Measurements from ENCODE around the gene P2RY12.

The P2RY12 gene

GRCh38 chr3:151346292-151346691 lies 38.3 kb downstream of the P2RY12 start:
- no peak for DNase-seq (ENCODE audit: low spot score)

- no peak for DNase-seq (ENCODE audit: low spot score)
These were observed 38.7 kb downstream of the P2RY12 start for GRCh38 chr3:151345859-151346258.

GRCh38 chr3:151331696-151332095 lies 52.9 kb downstream of the P2RY12 start:
- DNase-seq (ENCODE audit: low spot score): no peak

GRCh38 chr3:151330899-151331298 lies 53.7 kb downstream of the P2RY12 start:
- DNase-seq (ENCODE audit: low spot score): no peak

GRCh38 chr3:151330379-151330778 lies 54.2 kb downstream of the P2RY12 start:
- DNase-seq (ENCODE audit: low spot score): no peak

- no peak for DNase-seq (ENCODE audit: low spot score)
These were observed 55.2 kb downstream of the P2RY12 start, which contains the start of gene P2RY13 for GRCh38 chr3:151329363-151329762. Gene P2RY13, minus strand, starts transcription at chr3:151329549. Its CDS starts 21 bp downstream, at chr3:151329528.

GRCh38 chr3:151328298-151328995 lies 56.1 kb downstream of the P2RY12 start:
- DNase-seq (ENCODE audit: low spot score): no peak

GRCh38 chr3:151327571-151328198 lies 56.9 kb downstream of the P2RY12 start:
- DNase-seq (ENCODE audit: low spot score): peak; percentile 15

GRCh38 chr3:151322511-151322910 lies 62.0 kb downstream of the P2RY12 start:
- no peak for DNase-seq (ENCODE audit: low spot score)

- DNase-seq (ENCODE audit: low spot score): no peak
These were observed 63.0 kb downstream of the P2RY12 start for GRCh38 chr3:151321526-151321925.

- no peak for DNase-seq (ENCODE audit: low spot score)
These were observed 64.4 kb downstream of the P2RY12 start for GRCh38 chr3:151320131-151320530.

GRCh38 chr3:151319628-151320027 lies 64.9 kb downstream of the P2RY12 start:
- no peak for DNase-seq (ENCODE audit: low spot score)

GRCh38 chr3:151318991-151319390 lies 65.6 kb downstream of the P2RY12 start:
- no peak for DNase-seq (ENCODE audit: low spot score)

- no peak for DNase-seq (ENCODE audit: low spot score)
These were observed 66.2 kb downstream of the P2RY12 start for GRCh38 chr3:151318313-151318712.

- DNase-seq (ENCODE audit: low spot score): peak; percentile 32
These were observed 68.1 kb downstream of the P2RY12 start, which contains the start of gene GPR87 for GRCh38 chr3:151316267-151316991. Gene GPR87, minus strand, starts transcription at chr3:151316820. Its CDS starts 16,720 bp downstream, at chr3:151300100.

- no peak for DNase-seq (ENCODE audit: low spot score)
These were observed 68.7 kb downstream of the P2RY12 start for GRCh38 chr3:151315846-151316245.

- DNase-seq (ENCODE audit: low spot score): no peak
These were observed 69.4 kb downstream of the P2RY12 start for GRCh38 chr3:151315136-151315535.

GRCh38 chr3:151314593-151314992 lies 70.0 kb downstream of the P2RY12 start:
- no peak for DNase-seq (ENCODE audit: low spot score)

GRCh38 chr3:151314137-151314536 lies 70.4 kb downstream of the P2RY12 start:
- DNase-seq (ENCODE audit: low spot score): no peak

- DNase-seq (ENCODE audit: low spot score): no peak
These were observed 71.6 kb downstream of the P2RY12 start for GRCh38 chr3:151312972-151313371.

GRCh38 chr3:151309566-151309965 lies 75.0 kb downstream of the P2RY12 start:
- DNase-seq (ENCODE audit: low spot score): no peak

GRCh38 chr3:151307583-151308488 lies 76.7 kb downstream of the P2RY12 start:
- no peak for DNase-seq (ENCODE audit: low spot score)
